Breast epithelium (tissue), 3 donors: ENCODE data around the gene ATG7.

Source experiments
- CTCF ChIP-seq, 3 donors: fragments of 450-650 bp; IDR thresholded peaks; one replicate each; pipeline ENCODE4 v1.5.1; 2016 to 2017; ENCODE audit warnings: antibody characterized with exemption in 3 of 3, mild to moderate bottlenecking in 3 of 3, moderate library complexity in 3 of 3
- POLR2A ChIP-seq: fragments of 450-650 bp; IDR thresholded peaks from one replicate; pipeline ENCODE4 v1.6.1; 2016; ENCODE audit warnings: antibody characterized with exemption, mild to moderate bottlenecking, moderate library complexity

- no peak for TF ChIP-seq CTCF (IDR thresholded peaks at IDR 0.05)
- no peak for TF ChIP-seq POLR2A
These were observed 11.8 kb downstream of the ATG7 start for GRCh38 chr3:11284011-11284410.
